Esophagus muscularis mucosa (tissue), 4 donors: Measurements from ENCODE around the gene TASL.

Source experiments
- EP300 ChIP-seq: sonication (generic); formaldehyde crosslinking; IDR thresholded peaks from one replicate; pipeline ENCODE4 v1.6.1; 2017; ENCODE audit warnings: antibody characterized with exemption
- POLR2A ChIP-seq: fragments of 450-650 bp; IDR thresholded peaks from one replicate; pipeline ENCODE4 v1.6.1; 2017; ENCODE audit warnings: antibody characterized with exemption, moderate library complexity, mild to moderate bottlenecking, low read depth
- POLR2AphosphoS5 ChIP-seq, 2 donors: sonication (generic); formaldehyde crosslinking; IDR thresholded peaks; one replicate each; pipeline ENCODE4 v1.6.1; 2017; ENCODE audit warnings: antibody characterized with exemption in 2 of 2
- TF ChIP-seq, protein P1 (sequence below), 3 experiments: fragments of 200-600 bp in 2 of 3; fragments of 450-650 bp in 1 of 3; sonication (generic) in 2 of 3; IDR thresholded peaks; one replicate each; pipeline ENCODE4 v1.5.1; 2017 to 2019; ENCODE audit warnings: antibody characterized with exemption in 3 of 3, mild to moderate bottlenecking in 2 of 3, moderate library complexity in 1 of 3

DNA sequence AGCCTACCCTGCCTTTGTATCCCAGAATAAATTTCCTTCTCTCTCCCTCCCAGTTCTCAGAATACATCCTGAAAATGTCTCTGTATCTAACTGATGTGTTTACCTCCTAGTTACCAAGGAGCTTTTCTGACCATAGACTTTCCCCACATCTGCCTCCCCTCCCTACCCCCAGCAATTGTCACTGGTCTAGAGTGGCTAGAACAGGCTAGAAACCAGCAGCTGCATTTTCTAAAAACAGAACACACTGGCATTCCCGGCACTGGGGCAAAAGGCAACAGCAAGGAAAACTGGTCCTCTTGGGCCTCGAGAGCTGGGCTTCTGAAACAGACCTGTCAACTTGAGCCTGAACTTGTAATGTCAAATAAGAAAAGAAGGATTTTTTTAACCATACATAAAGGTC lies 16.4 kb downstream of the TASL start:
- TF ChIP-seq, protein P1, sequence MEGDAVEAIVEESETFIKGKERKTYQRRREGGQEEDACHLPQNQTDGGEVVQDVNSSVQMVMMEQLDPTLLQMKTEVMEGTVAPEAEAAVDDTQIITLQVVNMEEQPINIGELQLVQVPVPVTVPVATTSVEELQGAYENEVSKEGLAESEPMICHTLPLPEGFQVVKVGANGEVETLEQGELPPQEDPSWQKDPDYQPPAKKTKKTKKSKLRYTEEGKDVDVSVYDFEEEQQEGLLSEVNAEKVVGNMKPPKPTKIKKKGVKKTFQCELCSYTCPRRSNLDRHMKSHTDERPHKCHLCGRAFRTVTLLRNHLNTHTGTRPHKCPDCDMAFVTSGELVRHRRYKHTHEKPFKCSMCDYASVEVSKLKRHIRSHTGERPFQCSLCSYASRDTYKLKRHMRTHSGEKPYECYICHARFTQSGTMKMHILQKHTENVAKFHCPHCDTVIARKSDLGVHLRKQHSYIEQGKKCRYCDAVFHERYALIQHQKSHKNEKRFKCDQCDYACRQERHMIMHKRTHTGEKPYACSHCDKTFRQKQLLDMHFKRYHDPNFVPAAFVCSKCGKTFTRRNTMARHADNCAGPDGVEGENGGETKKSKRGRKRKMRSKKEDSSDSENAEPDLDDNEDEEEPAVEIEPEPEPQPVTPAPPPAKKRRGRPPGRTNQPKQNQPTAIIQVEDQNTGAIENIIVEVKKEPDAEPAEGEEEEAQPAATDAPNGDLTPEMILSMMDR (IDR thresholded peaks at IDR 0.05) = no peak
- TF ChIP-seq POLR2A = no peak
- no peak for TF ChIP-seq POLR2AphosphoS5 (IDR thresholded peaks at IDR 0.05)
- TF ChIP-seq EP300 = no peak
